ENCODE measurements around the gene ANKMY1. TPM values are rescaled to one million over a fixed set of nuclear protein-coding genes. Genes with fewer than 3 reads are reported as not detected.

Gene ANKMY1
- polyA plus RNA-seq, 3 donors = 4.6 to 6.7 (median 6.5) TPM

- H3K27ac ChIP-seq (ENCODE audit: low read depth, low read length) = no peak overlapping the region
- 5 to 6% (median 5%) methylated on average over 20 of the region's 20 CpGs for WGBS, 3 donors
These were observed 28.0 kb upstream of the ANKMY1 start for GRCh38 chr2:240585681-240586197.

- no peak overlapping the region for H3K27ac ChIP-seq (ENCODE audit: low read depth, low read length)
- 77 to 81% (median 78%) methylated on average over 6 of the region's 6 CpGs for WGBS, 3 donors
These were observed 27.3 kb upstream of the ANKMY1 start for GRCh38 chr2:240585101-240585500.

- WGBS, 3 donors = 54 to 75% (median 73%) methylated on average over 4 of the region's 4 CpGs
- H3K27ac ChIP-seq (ENCODE audit: low read depth, low read length) = no peak overlapping the region
These were observed 26.8 kb upstream of the ANKMY1 start for GRCh38 chr2:240584486-240585031.

GRCh38 chr2:240583774-240584173 is 26.0 kb upstream of the ANKMY1 start:
- WGBS, 3 donors = 85 to 95% (median 90%) methylated on average over 4 of the region's 4 CpGs
- no peak overlapping the region for H3K27ac ChIP-seq (ENCODE audit: low read depth, low read length)

GRCh38 chr2:240582781-240583180 is 25.0 kb upstream of the ANKMY1 start:
- no peak overlapping the region for H3K27ac ChIP-seq (ENCODE audit: low read depth, low read length)
- WGBS, 3 donors = 79 to 89% (median 88%) methylated on average over 3 of the region's 3 CpGs

- 91 to 97% (median 96%) methylated on average over 5 of the region's 5 CpGs for whole genome bisulfite sequencing, 3 donors
- no peak overlapping the region for H3K27ac ChIP-seq (ENCODE audit: low read depth, low read length)
These were observed 24.0 kb upstream of the ANKMY1 start for GRCh38 chr2:240581811-240582210.

- 40 to 42% (median 42%) methylated on average over 27 of the region's 27 CpGs for WGBS, 3 donors
These were observed 22.2 kb upstream of the ANKMY1 start for GRCh38 chr2:240579771-240580614.

GRCh38 chr2:240579071-240579762 is 21.4 kb upstream of the ANKMY1 start:
- no peak overlapping the region for H3K27ac ChIP-seq (ENCODE audit: low read depth, low read length)
- WGBS, 3 donors = 88 to 98% (median 90%) methylated on average over 11 to 12 of the region's 12 CpGs

More at GRCh38 chr2:240579771-240580614, 22.2 kb upstream of the ANKMY1 start:
- H3K27ac ChIP-seq (ENCODE audit: low read depth, low read length) = peak overlapping the region; percentile 15

GRCh38 chr2:240578488-240578887 is 20.7 kb upstream of the ANKMY1 start:
- no peak overlapping the region for H3K27ac ChIP-seq (ENCODE audit: low read depth, low read length)
- WGBS, 3 donors = 81 to 89% (median 89%) methylated on average over 8 of the region's 8 CpGs

GRCh38 chr2:240578110-240578450 is 20.3 kb upstream of the ANKMY1 start:
- WGBS, 3 donors = 80 to 91% (median 81%) methylated on average over 9 of the region's 9 CpGs

GRCh38 chr2:240577281-240578109 is 19.7 kb upstream of the ANKMY1 start:
- WGBS, 3 donors = 90 to 92% (median 91%) methylated on average over 23 to 26 of the region's 26 CpGs
- no peak overlapping the region for H3K27ac ChIP-seq (ENCODE audit: low read depth, low read length)

More at GRCh38 chr2:240578110-240578450, 20.3 kb upstream of the ANKMY1 start:
- no peak overlapping the region for H3K27ac ChIP-seq (ENCODE audit: low read depth, low read length)

- WGBS, 3 donors = 91 to 94% (median 94%) methylated on average over 32 of the region's 32 CpGs
- H3K27ac ChIP-seq (ENCODE audit: low read depth, low read length) = no peak overlapping the region
These were observed 18.8 kb upstream of the ANKMY1 start for GRCh38 chr2:240576436-240577205.

- WGBS, 3 donors = 72 to 91% (median 76%) methylated on average over 6 of the region's 6 CpGs
- H3K27ac ChIP-seq (ENCODE audit: low read depth, low read length) = no peak overlapping the region
These were observed 18.2 kb upstream of the ANKMY1 start for GRCh38 chr2:240576036-240576435.

GRCh38 chr2:240575101-240575965 is 17.5 kb upstream of the ANKMY1 start:
- WGBS, 3 donors = 88 to 91% (median 90%) methylated on average over 23 of the region's 23 CpGs
- H3K27ac ChIP-seq (ENCODE audit: low read depth, low read length) = no peak overlapping the region

GRCh38 chr2:240574386-240575100 is 16.8 kb upstream of the ANKMY1 start:
- 88 to 92% (median 89%) methylated on average over 20 to 21 of the region's 21 CpGs for WGBS, 3 donors
- H3K27ac ChIP-seq (ENCODE audit: low read depth, low read length) = no peak overlapping the region

Measured in adipose tissue (tissue), 3 donors.